ENCODE measurements around the gene THOC1. TPM values are rescaled to one million over a fixed set of nuclear protein-coding genes. Genes with fewer than 3 reads are reported as not detected.

Gene THOC1
- polyA plus RNA-seq, 1 of the 3 experiments (the other 2 are of a cell fraction), result 12.3 TPM

DNA sequence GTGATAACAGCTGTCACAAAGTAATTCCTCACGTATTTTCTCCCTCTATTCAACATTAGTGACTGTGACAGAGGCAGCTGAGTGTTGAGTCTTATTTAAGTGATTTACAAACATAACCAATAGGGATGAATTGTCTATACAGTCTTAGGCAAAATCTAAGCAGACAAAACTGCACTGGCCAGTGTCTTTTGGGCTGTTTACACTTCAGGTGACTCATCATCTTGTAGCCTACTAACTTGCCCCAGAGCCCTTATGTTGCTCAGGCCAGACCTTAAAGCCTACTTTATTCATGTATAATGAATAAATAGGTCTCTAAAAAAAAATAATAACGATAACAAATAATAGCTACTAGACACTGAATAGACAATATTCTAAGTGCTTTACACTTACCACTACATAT is 17.2 kb downstream of the THOC1 start:
- Histone ChIP-seq H3F3A (replicated peaks; ENCODE audit: insufficient read depth) (no peaks in the 10 kb centered on the region), H3K4me3 (ENCODE audit: low read depth in 2 of 2, low read length in 1 of 2) (no peak overlapping the region), H3K27ac (ENCODE audit: low read depth in 2 of 2, low read length in 1 of 2) (no peak overlapping the region), H4K20me1 (ENCODE audit: insufficient read depth) (no peaks in the 10 kb centered on the region), H3K9me3 (no peaks in the 10 kb centered on the region), H3K9me2 (no peaks in the 10 kb centered on the region), H2AFZ (ENCODE audit: low read depth) (no peak overlapping the region), H3K36me3 (replicated peaks in 1 of 2; ENCODE audit: control insufficient read depth in 1 of 2, insufficient read depth in 2 of 2, low read length in 1 of 2) (peaks cover 68 to 78% of the 10 kb centered on the region in 2 experiments), H3K4me1 (ENCODE audit: control insufficient read depth in 1 of 2, insufficient read depth in 2 of 2, low read depth in 1 of 2, low read length in 1 of 2) (no peaks in the 10 kb centered on the region), H3K4me2 (no peak overlapping the region), H3K27me3 (ENCODE audit: insufficient read depth) (no peaks in the 10 kb centered on the region), H3K79me2 (ENCODE audit: insufficient read depth) (no peaks in the 10 kb centered on the region), H3K9ac (no peak overlapping the region)
- TF ChIP-seq, protein P1, sequence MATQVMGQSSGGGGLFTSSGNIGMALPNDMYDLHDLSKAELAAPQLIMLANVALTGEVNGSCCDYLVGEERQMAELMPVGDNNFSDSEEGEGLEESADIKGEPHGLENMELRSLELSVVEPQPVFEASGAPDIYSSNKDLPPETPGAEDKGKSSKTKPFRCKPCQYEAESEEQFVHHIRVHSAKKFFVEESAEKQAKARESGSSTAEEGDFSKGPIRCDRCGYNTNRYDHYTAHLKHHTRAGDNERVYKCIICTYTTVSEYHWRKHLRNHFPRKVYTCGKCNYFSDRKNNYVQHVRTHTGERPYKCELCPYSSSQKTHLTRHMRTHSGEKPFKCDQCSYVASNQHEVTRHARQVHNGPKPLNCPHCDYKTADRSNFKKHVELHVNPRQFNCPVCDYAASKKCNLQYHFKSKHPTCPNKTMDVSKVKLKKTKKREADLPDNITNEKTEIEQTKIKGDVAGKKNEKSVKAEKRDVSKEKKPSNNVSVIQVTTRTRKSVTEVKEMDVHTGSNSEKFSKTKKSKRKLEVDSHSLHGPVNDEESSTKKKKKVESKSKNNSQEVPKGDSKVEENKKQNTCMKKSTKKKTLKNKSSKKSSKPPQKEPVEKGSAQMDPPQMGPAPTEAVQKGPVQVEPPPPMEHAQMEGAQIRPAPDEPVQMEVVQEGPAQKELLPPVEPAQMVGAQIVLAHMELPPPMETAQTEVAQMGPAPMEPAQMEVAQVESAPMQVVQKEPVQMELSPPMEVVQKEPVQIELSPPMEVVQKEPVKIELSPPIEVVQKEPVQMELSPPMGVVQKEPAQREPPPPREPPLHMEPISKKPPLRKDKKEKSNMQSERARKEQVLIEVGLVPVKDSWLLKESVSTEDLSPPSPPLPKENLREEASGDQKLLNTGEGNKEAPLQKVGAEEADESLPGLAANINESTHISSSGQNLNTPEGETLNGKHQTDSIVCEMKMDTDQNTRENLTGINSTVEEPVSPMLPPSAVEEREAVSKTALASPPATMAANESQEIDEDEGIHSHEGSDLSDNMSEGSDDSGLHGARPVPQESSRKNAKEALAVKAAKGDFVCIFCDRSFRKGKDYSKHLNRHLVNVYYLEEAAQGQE (IDR thresholded peaks at IDR 0.05; ENCODE audit: low read depth, low read length), result no peak
- TF ChIP-seq RCOR1 (IDR thresholded peaks at IDR 0.05; ENCODE audit: low read length), result no peak
- TF ChIP-seq, protein P2, sequence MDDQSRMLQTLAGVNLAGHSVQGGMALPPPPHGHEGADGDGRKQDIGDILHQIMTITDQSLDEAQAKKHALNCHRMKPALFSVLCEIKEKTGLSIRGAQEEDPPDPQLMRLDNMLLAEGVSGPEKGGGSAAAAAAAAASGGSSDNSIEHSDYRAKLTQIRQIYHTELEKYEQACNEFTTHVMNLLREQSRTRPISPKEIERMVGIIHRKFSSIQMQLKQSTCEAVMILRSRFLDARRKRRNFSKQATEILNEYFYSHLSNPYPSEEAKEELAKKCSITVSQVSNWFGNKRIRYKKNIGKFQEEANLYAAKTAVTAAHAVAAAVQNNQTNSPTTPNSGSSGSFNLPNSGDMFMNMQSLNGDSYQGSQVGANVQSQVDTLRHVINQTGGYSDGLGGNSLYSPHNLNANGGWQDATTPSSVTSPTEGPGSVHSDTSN (IDR thresholded peaks at IDR 0.05), result no peak
- TF ChIP-seq, protein P3, sequence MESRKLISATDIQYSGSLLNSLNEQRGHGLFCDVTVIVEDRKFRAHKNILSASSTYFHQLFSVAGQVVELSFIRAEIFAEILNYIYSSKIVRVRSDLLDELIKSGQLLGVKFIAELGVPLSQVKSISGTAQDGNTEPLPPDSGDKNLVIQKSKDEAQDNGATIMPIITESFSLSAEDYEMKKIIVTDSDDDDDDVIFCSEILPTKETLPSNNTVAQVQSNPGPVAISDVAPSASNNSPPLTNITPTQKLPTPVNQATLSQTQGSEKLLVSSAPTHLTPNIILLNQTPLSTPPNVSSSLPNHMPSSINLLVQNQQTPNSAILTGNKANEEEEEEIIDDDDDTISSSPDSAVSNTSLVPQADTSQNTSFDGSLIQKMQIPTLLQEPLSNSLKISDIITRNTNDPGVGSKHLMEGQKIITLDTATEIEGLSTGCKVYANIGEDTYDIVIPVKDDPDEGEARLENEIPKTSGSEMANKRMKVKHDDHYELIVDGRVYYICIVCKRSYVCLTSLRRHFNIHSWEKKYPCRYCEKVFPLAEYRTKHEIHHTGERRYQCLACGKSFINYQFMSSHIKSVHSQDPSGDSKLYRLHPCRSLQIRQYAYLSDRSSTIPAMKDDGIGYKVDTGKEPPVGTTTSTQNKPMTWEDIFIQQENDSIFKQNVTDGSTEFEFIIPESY (IDR thresholded peaks at IDR 0.05; ENCODE audit: borderline replicate concordance, low read depth), result no peak
- no peak for TF ChIP-seq TCF12 (IDR thresholded peaks at IDR 0.05)
- no peak for TF ChIP-seq YY1 (IDR thresholded peaks at IDR 0.05; ENCODE audit: low read depth)
- TF ChIP-seq MEF2A (IDR thresholded peaks at IDR 0.05; ENCODE audit: borderline replicate concordance, low read depth), result no peak
- TF ChIP-seq RFX5 (IDR thresholded peaks at IDR 0.05; ENCODE audit: low read length), result no peak
- TF ChIP-seq NFIC (IDR thresholded peaks at IDR 0.05; ENCODE audit: borderline replicate concordance), result no peak
- no peak for TF ChIP-seq CHD2 (IDR thresholded peaks at IDR 0.05; ENCODE audit: low read length, partially characterized antibody)
- no peak for TF ChIP-seq TAF1 (IDR thresholded peaks at IDR 0.05; ENCODE audit: borderline replicate concordance, low read depth, low read length)
- TF ChIP-seq, protein P4, sequence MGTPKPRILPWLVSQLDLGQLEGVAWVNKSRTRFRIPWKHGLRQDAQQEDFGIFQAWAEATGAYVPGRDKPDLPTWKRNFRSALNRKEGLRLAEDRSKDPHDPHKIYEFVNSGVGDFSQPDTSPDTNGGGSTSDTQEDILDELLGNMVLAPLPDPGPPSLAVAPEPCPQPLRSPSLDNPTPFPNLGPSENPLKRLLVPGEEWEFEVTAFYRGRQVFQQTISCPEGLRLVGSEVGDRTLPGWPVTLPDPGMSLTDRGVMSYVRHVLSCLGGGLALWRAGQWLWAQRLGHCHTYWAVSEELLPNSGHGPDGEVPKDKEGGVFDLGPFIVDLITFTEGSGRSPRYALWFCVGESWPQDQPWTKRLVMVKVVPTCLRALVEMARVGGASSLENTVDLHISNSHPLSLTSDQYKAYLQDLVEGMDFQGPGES (IDR thresholded peaks at IDR 0.05; ENCODE audit: low read depth, low read length), result no peak
- TF ChIP-seq GABPA (IDR thresholded peaks at IDR 0.05; ENCODE audit: low read depth), result no peak
- TF ChIP-seq SIN3A (IDR thresholded peaks at IDR 0.05; ENCODE audit: borderline replicate concordance, low read depth, low read length), result no peak
- TF ChIP-seq, protein P5, sequence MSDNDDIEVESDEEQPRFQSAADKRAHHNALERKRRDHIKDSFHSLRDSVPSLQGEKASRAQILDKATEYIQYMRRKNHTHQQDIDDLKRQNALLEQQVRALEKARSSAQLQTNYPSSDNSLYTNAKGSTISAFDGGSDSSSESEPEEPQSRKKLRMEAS (IDR thresholded peaks at IDR 0.05; ENCODE audit: low read depth), result no peak
- TF ChIP-seq FOXM1 (IDR thresholded peaks at IDR 0.05; ENCODE audit: low read depth), result no peak
- no peak for TF ChIP-seq NRF1 (IDR thresholded peaks at IDR 0.05; ENCODE audit: low read depth, low read length)
- DNase-seq, result no peak
- CTCF ChIA-PET, result interaction anchor here (0.8 to 1.4 kb wide), 2 partner anchors 15 to 373 kb away, joined by 3 read pairs; no protein-coding TSS in a partner anchor
- POLR2A ChIA-PET, result no interaction called here
- WGBS (ENCODE audit: low lambda C conversion rate), result 99% methylated on average over 2 of the region's 2 CpGs
